HCT116 (cell line): ENCODE measurements around the gene ASB17. TPM values are rescaled to one million over a fixed set of nuclear protein-coding genes. Genes with fewer than 3 reads are reported as not detected.

Source experiments
- ATAC-seq: fragments of 200-7000 bp; cut with Tn5 transposase; 2 replicates; pipeline ENCODE4 v1.9.1; 2020; ENCODE audit warnings: mild to moderate bottlenecking, moderate library complexity
- BruUV-seq: library from RNA; stranded (reverse); fragments of 400-500 nt; replicated peaks from 2 replicates; lab custom pipeline; 2021; lab: Mats Ljungman, UMichigan
- CTCF ChIA-PET: fragments of 300-600 bp; sonication (Branson Sonifier 250); formaldehyde crosslinking; loops from one replicate; lab custom pipeline; 2021; ENCODE audit warnings: antibody characterized with exemption; lab: Charles Lee
- POLR2A ChIA-PET: fragments of 300-600, 350-600 bp; sonication (Branson Sonifier 250); formaldehyde crosslinking; loops from one replicate; lab custom pipeline; 2021; ENCODE audit warnings: antibody characterized with exemption; lab: Charles Lee
- RAD21 ChIA-PET, 2 experiments: fragments of 300-600 bp; sonication (Branson Sonifier 250); formaldehyde crosslinking; loops; one replicate each; lab custom pipeline; 2023; ENCODE audit warnings: low total read pairs in 2 of 2; ENCODE audit not compliant: uncharacterized antibody in 2 of 2, unreplicated experiment in 2 of 2, low non-redundant PET in 1 of 2; lab: Charles Lee
- DNase-seq: peaks from one replicate; pipeline ENCODE4 v3.0.0-alpha.2; 2010; ENCODE audit warnings: low read depth, low spot score
- H2AFZ ChIP-seq: fragments of 200-600 bp; shearing (Covaris generic), sonication (generic); 2 replicates; pipeline ENCODE4 v1.6.1; 2017; ENCODE audit warnings: low read depth, mixed run types, mixed read lengths, antibody characterized with exemption, low read length; ENCODE audit not compliant: poor library complexity, severe bottlenecking
- H3K27ac ChIP-seq: 2 replicates; pipeline ENCODE4 v1.5.1; 2012; ENCODE audit warnings: low read depth, low read length
- H3K27me3 ChIP-seq: fragments of 200-600 bp; sonication (generic); 2 replicates; pipeline ENCODE4 v1.6.1; 2016; ENCODE audit warnings: mixed run types, low read length, mixed read lengths; ENCODE audit not compliant: insufficient read depth
- H3K36me3 ChIP-seq, 2 experiments: fragments of 200-500 bp in 1 of 2; fragments of 200-600 bp in 1 of 2; sonication (Bioruptor generic) in 1 of 2; sonication (generic) in 1 of 2; 2 replicates each; pipeline versions ENCODE4 v1.5.1 to v1.6.1; 2014 to 2016; ENCODE audit warnings: low read length in 2 of 2, inconsistent platforms in 1 of 2, mixed read lengths in 1 of 2, mixed run types in 1 of 2; ENCODE audit not compliant: insufficient read depth in 2 of 2, control insufficient read depth in 1 of 2
- H3K4me1 ChIP-seq, 2 experiments: fragments of 200-600 bp in 1 of 2; sonication (generic) in 1 of 2; 2 replicates each; pipeline versions ENCODE4 v1.5.1 to v1.6.1; 2012 to 2017; ENCODE audit warnings: low read length in 2 of 2, inconsistent platforms in 1 of 2, mild to moderate bottlenecking in 1 of 2, mixed read lengths in 1 of 2, mixed run types in 1 of 2, moderate library complexity in 1 of 2; ENCODE audit not compliant: insufficient read depth in 2 of 2, control insufficient read depth in 1 of 2
- H3K4me2 ChIP-seq: fragments of 200-600 bp; sonication (generic); 2 replicates; pipeline ENCODE4 v1.6.1; 2017; ENCODE audit warnings: mixed run types, low read length, mixed read lengths
- H3K4me3 ChIP-seq, 2 experiments: fragments of 200-600 bp in 1 of 2; sonication (generic) in 1 of 2; replicated peaks in 1 of 2; 2 replicates each; pipeline ENCODE4 v1.5.1; 2011 to 2016; ENCODE audit warnings: low read length in 2 of 2, control low read depth in 1 of 2, low read depth in 1 of 2, mild to moderate bottlenecking in 1 of 2, mixed read lengths in 1 of 2, mixed run types in 1 of 2
- H3K79me2 ChIP-seq: fragments of 200-600 bp; sonication (generic); 2 replicates; pipeline ENCODE4 v1.6.1; 2017; ENCODE audit warnings: mild to moderate bottlenecking, mixed run types, low read length, moderate library complexity, mixed read lengths; ENCODE audit not compliant: insufficient read depth
- H3K9ac ChIP-seq: fragments of 200-600 bp; sonication (generic); 2 replicates; pipeline ENCODE4 v1.6.1; 2016; ENCODE audit warnings: low read length, mixed read lengths
- H3K9me2 ChIP-seq: fragments of 200-600 bp; sonication (generic), shearing (Covaris generic); 2 replicates; pipeline ENCODE4 v1.6.1; 2017; ENCODE audit warnings: mixed run types, mild to moderate bottlenecking, moderate library complexity; ENCODE audit not compliant: insufficient read depth
- H3K9me3 ChIP-seq, 2 experiments: fragments of 200-500 bp in 1 of 2; fragments of 200-600 bp in 1 of 2; sonication (Bioruptor generic) in 1 of 2; sonication (generic) in 1 of 2; 2 replicates each; pipeline ENCODE4 v1.6.1; 2014 to 2017; ENCODE audit warnings: low read length in 2 of 2, mixed read lengths in 2 of 2, inconsistent platforms in 1 of 2, low read depth in 1 of 2, mild to moderate bottlenecking in 1 of 2, mixed run types in 1 of 2, moderate library complexity in 1 of 2; ENCODE audit not compliant: control insufficient read depth in 1 of 2, insufficient read depth in 1 of 2
- H4K20me1 ChIP-seq: fragments of 200-600 bp; sonication (generic), shearing (Covaris generic); 2 replicates; pipeline ENCODE4 v1.6.1; 2017; ENCODE audit warnings: mixed run types, mild to moderate bottlenecking, moderate library complexity; ENCODE audit not compliant: insufficient read depth
- CBX3 ChIP-seq: IDR thresholded peaks from 2 replicates; pipeline ENCODE4 v1.6.1; 2012; ENCODE audit warnings: low read depth
- EZH2phosphoT487 ChIP-seq: fragments of 200-600 bp; IDR thresholded peaks from 2 replicates; pipeline ENCODE4 v1.6.1; 2018; ENCODE audit warnings: antibody characterized with exemption, borderline replicate concordance
- POLR2A ChIP-seq: IDR thresholded peaks from 2 replicates; pipeline ENCODE4 v1.7.0; 2011; ENCODE audit warnings: borderline replicate concordance; ENCODE audit not compliant: insufficient read depth, insufficient read length; ENCODE audit errors: extremely low read depth
- SIN3A ChIP-seq: IDR thresholded peaks from 2 replicates; pipeline ENCODE4 v1.6.1; 2012; ENCODE audit warnings: low read depth
- SP1 ChIP-seq: IDR thresholded peaks from 2 replicates; pipeline ENCODE4 v1.6.1; 2012; ENCODE audit warnings: low read depth
- YY1 ChIP-seq: IDR thresholded peaks from 2 replicates; pipeline ENCODE4 v1.6.1; 2011; ENCODE audit warnings: low read length, low read depth, moderate library complexity, mild to moderate bottlenecking; ENCODE audit not compliant: insufficient replicate concordance; ENCODE audit errors: extremely low read depth
- ZNF274 ChIP-seq: fragments of 200-500 bp; sonication (Bioruptor generic); IDR thresholded peaks from 2 replicates; pipeline ENCODE4 v1.6.1; 2014; ENCODE audit warnings: mild to moderate bottlenecking, low read depth, low read length, inconsistent platforms
- intact Hi-C: fragments of 100-400 bp; cut with micrococcal nuclease; formaldehyde crosslinking; loops from 2 replicates; pipeline ENCODE4 v1.10.0; 2022
- total RNA-seq: library from RNA; stranded (reverse); gene quantifications from one replicate; pipeline ENCODE4 v1.2.1, GENCODE V29; 2021; ENCODE audit not compliant: unreplicated experiment
- TF ChIP-seq, protein P1 (sequence below), 3 experiments: fragments of 200-600 bp in 1 of 3; sonication (generic) in 1 of 3; IDR thresholded peaks in 2 of 3; conservative IDR thresholded peaks in 1 of 3; 2 replicates each; pipeline ENCODE4 v1.5.1; 2012 to 2017; ENCODE audit warnings: low read depth in 2 of 3, low read length in 2 of 3, antibody characterized with exemption in 1 of 3, borderline replicate concordance in 1 of 3, control low read depth in 1 of 3, mild to moderate bottlenecking in 1 of 3, mixed read lengths in 1 of 3, mixed run types in 1 of 3, moderate library complexity in 1 of 3; ENCODE audit not compliant: insufficient read depth in 1 of 3
- TF ChIP-seq, protein P2 (sequence below): IDR thresholded peaks from 2 replicates; pipeline ENCODE4 v1.6.1; 2012

The ASB17 gene
- total RNA-seq, 1 experiment from 2014 or later = not detected

DNA sequence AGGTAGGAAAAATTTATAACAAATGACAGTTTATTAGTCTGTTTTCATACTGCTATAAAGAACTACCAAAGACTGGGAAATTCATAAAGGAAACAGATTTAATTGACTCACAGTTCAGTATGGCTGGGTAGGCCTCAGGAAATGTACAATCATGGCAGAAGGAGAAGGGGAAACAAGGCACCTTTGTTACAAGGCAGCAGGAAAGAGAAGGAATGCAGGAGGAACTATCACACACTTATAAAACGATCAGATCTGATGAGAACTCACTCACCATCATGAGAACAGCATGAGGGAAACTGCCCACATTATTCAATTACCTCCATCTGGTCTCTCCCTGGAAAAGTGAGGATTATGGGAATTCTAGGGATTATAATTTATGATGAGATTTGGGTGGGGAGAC, 61.3 kb downstream of the ASB17 start:
- CTCF ChIA-PET = no interaction called here
- H2AFZ ChIP-seq = no peak overlapping the region
- TF ChIP-seq EZH2phosphoT487 = no peak
- no peak for TF ChIP-seq POLR2A
- TF ChIP-seq CBX3 = no peak
- TF ChIP-seq, protein P1, sequence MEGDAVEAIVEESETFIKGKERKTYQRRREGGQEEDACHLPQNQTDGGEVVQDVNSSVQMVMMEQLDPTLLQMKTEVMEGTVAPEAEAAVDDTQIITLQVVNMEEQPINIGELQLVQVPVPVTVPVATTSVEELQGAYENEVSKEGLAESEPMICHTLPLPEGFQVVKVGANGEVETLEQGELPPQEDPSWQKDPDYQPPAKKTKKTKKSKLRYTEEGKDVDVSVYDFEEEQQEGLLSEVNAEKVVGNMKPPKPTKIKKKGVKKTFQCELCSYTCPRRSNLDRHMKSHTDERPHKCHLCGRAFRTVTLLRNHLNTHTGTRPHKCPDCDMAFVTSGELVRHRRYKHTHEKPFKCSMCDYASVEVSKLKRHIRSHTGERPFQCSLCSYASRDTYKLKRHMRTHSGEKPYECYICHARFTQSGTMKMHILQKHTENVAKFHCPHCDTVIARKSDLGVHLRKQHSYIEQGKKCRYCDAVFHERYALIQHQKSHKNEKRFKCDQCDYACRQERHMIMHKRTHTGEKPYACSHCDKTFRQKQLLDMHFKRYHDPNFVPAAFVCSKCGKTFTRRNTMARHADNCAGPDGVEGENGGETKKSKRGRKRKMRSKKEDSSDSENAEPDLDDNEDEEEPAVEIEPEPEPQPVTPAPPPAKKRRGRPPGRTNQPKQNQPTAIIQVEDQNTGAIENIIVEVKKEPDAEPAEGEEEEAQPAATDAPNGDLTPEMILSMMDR (IDR thresholded peaks at IDR 0.05 in 2 of 3, conservative IDR thresholded peaks at IDR 0.05 in 1 of 3; ENCODE audit: borderline replicate concordance in 1 of 3, insufficient read depth in 1 of 3, low read depth in 2 of 3, low read length in 2 of 3) = no peak
- TF ChIP-seq SP1 = no peak
- no peak for TF ChIP-seq SIN3A
- TF ChIP-seq, protein P2, sequence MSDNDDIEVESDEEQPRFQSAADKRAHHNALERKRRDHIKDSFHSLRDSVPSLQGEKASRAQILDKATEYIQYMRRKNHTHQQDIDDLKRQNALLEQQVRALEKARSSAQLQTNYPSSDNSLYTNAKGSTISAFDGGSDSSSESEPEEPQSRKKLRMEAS = no peak
- TF ChIP-seq ZNF274 = no peak
- no peak for TF ChIP-seq YY1
- TF ChIP-seq, all 23 proteins: peak for 0
- H3K27ac ChIP-seq = no peak overlapping the region
- H3K9ac ChIP-seq = no peak overlapping the region
- no TSS peak for BruUV-seq
- H3K9me3 ChIP-seq = no peaks in the 10 kb centered on the region
- no peak overlapping the region for H3K4me2 ChIP-seq
- ChIA-PET POLR2A (no interaction called here), RAD21 (no interaction called here)
- no peaks in the 10 kb centered on the region for H3K36me3 ChIP-seq
- DNase-seq = no peak
- no peaks in the 10 kb centered on the region for H3K4me1 ChIP-seq
- no peaks in the 10 kb centered on the region for H4K20me1 ChIP-seq
- H3K9me2 ChIP-seq = no peaks in the 10 kb centered on the region
- no peak overlapping the region for H3K4me3 ChIP-seq
- no peaks in the 10 kb centered on the region for H3K79me2 ChIP-seq
- intact Hi-C loops = no loop called here
- H3K27me3 ChIP-seq = no peaks in the 10 kb centered on the region
- ATAC-seq = no peak

Other genes starting within 250 kb of the ASB17 start
- gene ACADM, start 207.7 kb downstream of the ASB17 start, total RNA-seq = 48.7 TPM
- gene RABGGTB, start 146.1 kb downstream of the ASB17 start, total RNA-seq = 203 TPM
- 1.7 TPM for gene MSH4, start 135.5 kb downstream of the ASB17 start, total RNA-seq
- 2.2 TPM for gene ST6GALNAC3, start 142.3 kb upstream of the ASB17 start, total RNA-seq